Panc1 (cell line): ENCODE measurements around the gene SH2D2A. TPM values are rescaled to one million over a fixed set of nuclear protein-coding genes. Genes with fewer than 3 reads are reported as not detected.
A peak's percentile ranks its signal among the peaks of the same experiment; 100 is the strongest.

Source experiments
- ATAC-seq: fragments of 200-7000 bp; cut with Tn5 transposase; 2 replicates; pipeline ENCODE4 v1.9.1; 2020; ENCODE audit warnings: mild to moderate bottlenecking, moderate library complexity
- BruUV-seq: library from RNA; stranded (reverse); fragments of 400-500 nt; replicated peaks from 2 replicates; lab custom pipeline; 2021; lab: Mats Ljungman, UMichigan
- CTCF ChIA-PET: fragments of 300-600 bp; sonication (Branson Sonifier 250); formaldehyde crosslinking; loops from one replicate; lab custom pipeline; 2022; ENCODE audit warnings: antibody characterized with exemption; lab: Charles Lee
- POLR2A ChIA-PET: fragments of 300-600 bp; sonication (Branson Sonifier 250); formaldehyde crosslinking; loops from one replicate; lab custom pipeline; 2022; ENCODE audit warnings: antibody characterized with exemption; lab: Charles Lee
- DNase-seq: peaks from one replicate; pipeline ENCODE4 v3.0.0-alpha.2; 2010; ENCODE audit warnings: low read depth, low spot score
- H3K27ac ChIP-seq: 2 replicates; pipeline ENCODE4 v1.5.1; 2011; ENCODE audit warnings: mild to moderate bottlenecking, low read length, inconsistent platforms
- H3K27me3 ChIP-seq: fragments of 200-500 bp; sonication (Bioruptor generic); 2 replicates; pipeline ENCODE4 v1.6.0; 2014; ENCODE audit warnings: low read length, inconsistent platforms; ENCODE audit not compliant: control insufficient read depth, insufficient read depth
- H3K36me3 ChIP-seq: fragments of 200-500 bp; sonication (Bioruptor generic); 2 replicates; pipeline ENCODE4 v1.5.1; 2014; ENCODE audit warnings: inconsistent platforms, mild to moderate bottlenecking, low read length, moderate library complexity; ENCODE audit not compliant: control insufficient read depth, insufficient read depth
- H3K4me1 ChIP-seq: 2 replicates; pipeline ENCODE4 v1.5.1; 2011; ENCODE audit warnings: inconsistent platforms, mild to moderate bottlenecking, low read length, moderate library complexity; ENCODE audit not compliant: control insufficient read depth, insufficient read depth
- H3K4me3 ChIP-seq, 2 experiments: 2 replicates each; pipeline ENCODE4 v1.5.1; 2011 to 2012; ENCODE audit warnings: low read depth in 2 of 2, low read length in 2 of 2, mild to moderate bottlenecking in 2 of 2, inconsistent platforms in 1 of 2, moderate library complexity in 1 of 2
- H3K9me3 ChIP-seq: fragments of 200-500 bp; sonication (Bioruptor generic); 2 replicates; pipeline ENCODE4 v1.5.1; 2014; ENCODE audit warnings: low read depth, mild to moderate bottlenecking, inconsistent platforms, low read length, moderate library complexity; ENCODE audit not compliant: control insufficient read depth, insufficient read depth
- CTCF ChIP-seq: fragments of 450-650 bp; IDR thresholded peaks from 2 replicates; pipeline ENCODE4 v1.5.1; 2017; ENCODE audit warnings: mild to moderate bottlenecking
- POLR2AphosphoS5 ChIP-seq: IDR thresholded peaks from 2 replicates; pipeline ENCODE4 v1.6.1; 2012; ENCODE audit warnings: mild to moderate bottlenecking, low read depth, low read length, moderate library complexity
- REST ChIP-seq, 2 experiments: IDR thresholded peaks; 2 replicates each; pipeline ENCODE4 v1.6.1; 2011 to 2012; ENCODE audit warnings: low read depth in 2 of 2, control low read depth in 1 of 2, low read length in 1 of 2, mild to moderate bottlenecking in 1 of 2, moderate library complexity in 1 of 2; ENCODE audit not compliant: insufficient read depth in 1 of 2
- SIN3A ChIP-seq: IDR thresholded peaks from 2 replicates; pipeline ENCODE4 v1.6.1; 2012; ENCODE audit warnings: low read depth, mild to moderate bottlenecking, low read length, moderate library complexity, borderline replicate concordance; ENCODE audit not compliant: insufficient read depth
- TCF7L2 ChIP-seq: IDR thresholded peaks from 2 replicates; pipeline ENCODE4 v1.6.1; 2011; ENCODE audit warnings: mild to moderate bottlenecking, low read depth, low read length, inconsistent platforms
- in situ Hi-C: cut with HindIII; loops from 2 replicates; pipeline ENCODE4 v1.10.0; 2016; ENCODE audit warnings: low sequenced_read_pairs, low pct_unique_long_range_greater_than_20kb
- intact Hi-C: fragments of 100-400 bp; cut with micrococcal nuclease; formaldehyde crosslinking; loops from one replicate; pipeline ENCODE4 v1.10.0; 2022; ENCODE audit not compliant: unreplicated experiment
- total RNA-seq: library from RNA; stranded (reverse); gene quantifications from one replicate; pipeline ENCODE4 v1.2.1, GENCODE V29; 2021; ENCODE audit not compliant: unreplicated experiment

SH2D2A gene
- total RNA-seq, 1 experiment from 2014 or later = 0.69 TPM

GRCh38 chr1:156842618-156843300 is 26.1 kb upstream of the SH2D2A start:
- ATAC-seq (no peak), DNase-seq (no peak)
- intact Hi-C loops = no loop called here
- TF ChIP-seq CTCF (no peak), TCF7L2 (no peak), REST (IDR thresholded peaks at IDR 0.05; ENCODE audit: insufficient read depth in 1 of 2, low read depth in 2 of 2, low read length in 1 of 2) (no peak), POLR2AphosphoS5 (no peak), SIN3A (no peak)
- BruUV-seq = no TSS peak
- Histone ChIP-seq H3K27me3 (no peaks in the 10 kb centered on the region), H3K4me1 (no peaks in the 10 kb centered on the region), H3K27ac (no peak overlapping the region), H3K9me3 (no peaks in the 10 kb centered on the region), H3K36me3 (no peaks in the 10 kb centered on the region), H3K4me3 (no peak overlapping the region)
- in situ Hi-C loops = no loop called here
- ChIA-PET CTCF (interaction anchor here (0.5 kb wide), 1 partner anchor 72 kb away, joined by 4 read pairs; no protein-coding TSS in a partner anchor), POLR2A (no interaction called here)

GRCh38 chr1:156841295-156841855 is 24.7 kb upstream of the SH2D2A start:
- no peak overlapping the region for H3K4me3 ChIP-seq
- POLR2A ChIA-PET = interaction anchor here (0.7 kb wide), 1 partner anchor 47 kb away, joined by 3 read pairs; no protein-coding TSS in a partner anchor
- in situ Hi-C loops = no loop called here
- no peak for ATAC-seq
- CTCF ChIA-PET = interaction anchor here (0.5 kb wide), 1 partner anchor 84 kb away, joined by 4 read pairs; no protein-coding TSS in a partner anchor
- intact Hi-C loops = no loop called here
- no peaks in the 10 kb centered on the region for H3K4me1 ChIP-seq
- H3K36me3 ChIP-seq = no peaks in the 10 kb centered on the region
- no peak for DNase-seq
- no peaks in the 10 kb centered on the region for H3K27me3 ChIP-seq
- H3K27ac ChIP-seq = no peak overlapping the region
- TF ChIP-seq SIN3A = no peak
- peak in 1 of 2 experiments; percentile 69; a peak in 2 of 4 replicates for TF ChIP-seq REST (IDR thresholded peaks at IDR 0.05; ENCODE audit: insufficient read depth in 1 of 2, low read depth in 2 of 2, low read length in 1 of 2)
- H3K9me3 ChIP-seq = no peaks in the 10 kb centered on the region
- no TSS peak for BruUV-seq
